NK-92 treated with Interleukin-12 subunit alpha and Interleukin-12 subunit beta, amount 100 ng/mL, for 24 hours (cell line): ENCODE data around the gene DRAXIN.

ENCODE experiments used
- DNase-seq: peaks from one replicate; lab custom pipeline; 2025; lab: John Stamatoyannopoulos, UW

DRAXIN gene

GRCh38 chr1:11712285-11712684, 20.8 kb downstream of the DRAXIN start:
- DNase-seq: no peak

GRCh38 chr1:11713095-11713494, 21.6 kb downstream of the DRAXIN start:
- DNase-seq: no peak

- DNase-seq: no peak
Observed at GRCh38 chr1:11714831-11715575, 23.5 kb downstream of the DRAXIN start.

GRCh38 chr1:11719313-11720032, 28.0 kb downstream of the DRAXIN start:
- peak; percentile 68 for DNase-seq

GRCh38 chr1:11720033-11720376, 28.5 kb downstream of the DRAXIN start:
- no peak for DNase-seq

GRCh38 chr1:11720525-11720924, 29.0 kb downstream of the DRAXIN start:
- DNase-seq: no peak

- DNase-seq: no peak
Observed at GRCh38 chr1:11721311-11721710, 29.8 kb downstream of the DRAXIN start.

- no peak for DNase-seq
Observed at GRCh38 chr1:11722538-11722937, 31.0 kb downstream of the DRAXIN start.

- no peak for DNase-seq
Observed at GRCh38 chr1:11725616-11726015, 34.1 kb downstream of the DRAXIN start.

- DNase-seq: no peak
Observed at GRCh38 chr1:11727119-11727518, 35.6 kb downstream of the DRAXIN start.

- DNase-seq: no peak
Observed at GRCh38 chr1:11728126-11728806, 36.8 kb downstream of the DRAXIN start.

GRCh38 chr1:11729155-11729497, 37.6 kb downstream of the DRAXIN start:
- no peak for DNase-seq

- no peak for DNase-seq
Observed at GRCh38 chr1:11729498-11730428, 38.3 kb downstream of the DRAXIN start.

- peak; percentile 53 for DNase-seq
Observed at GRCh38 chr1:11730429-11730891, 39.0 kb downstream of the DRAXIN start.

GRCh38 chr1:11731691-11732283, 40.3 kb downstream of the DRAXIN start:
- no peak for DNase-seq

GRCh38 chr1:11733306-11733705, 41.8 kb downstream of the DRAXIN start:
- DNase-seq: no peak

- DNase-seq: no peak
Observed at GRCh38 chr1:11735531-11735853, 44.0 kb downstream of the DRAXIN start.

GRCh38 chr1:11735854-11736745, 44.6 kb downstream of the DRAXIN start, which contains the start of gene AGTRAP:
TSS of gene AGTRAP (plus strand) at chr1:11736136. CDS start at chr1:11736209, 73 bp downstream.
- peak; percentile 55 for DNase-seq

GRCh38 chr1:11736746-11737639, 45.5 kb downstream of the DRAXIN start:
- peak; percentile 49 for DNase-seq
